HG03066 (cell line): ENCODE data around the gene ALG6.

Experiments used
- ATAC-seq: cut with Tn5 transposase; IDR thresholded peaks from one replicate; pipeline ENCODE4 v1.9.1; 2021; ENCODE audit warnings: low read depth; ENCODE audit not compliant: unreplicated experiment

Gene ALG6

DNA sequence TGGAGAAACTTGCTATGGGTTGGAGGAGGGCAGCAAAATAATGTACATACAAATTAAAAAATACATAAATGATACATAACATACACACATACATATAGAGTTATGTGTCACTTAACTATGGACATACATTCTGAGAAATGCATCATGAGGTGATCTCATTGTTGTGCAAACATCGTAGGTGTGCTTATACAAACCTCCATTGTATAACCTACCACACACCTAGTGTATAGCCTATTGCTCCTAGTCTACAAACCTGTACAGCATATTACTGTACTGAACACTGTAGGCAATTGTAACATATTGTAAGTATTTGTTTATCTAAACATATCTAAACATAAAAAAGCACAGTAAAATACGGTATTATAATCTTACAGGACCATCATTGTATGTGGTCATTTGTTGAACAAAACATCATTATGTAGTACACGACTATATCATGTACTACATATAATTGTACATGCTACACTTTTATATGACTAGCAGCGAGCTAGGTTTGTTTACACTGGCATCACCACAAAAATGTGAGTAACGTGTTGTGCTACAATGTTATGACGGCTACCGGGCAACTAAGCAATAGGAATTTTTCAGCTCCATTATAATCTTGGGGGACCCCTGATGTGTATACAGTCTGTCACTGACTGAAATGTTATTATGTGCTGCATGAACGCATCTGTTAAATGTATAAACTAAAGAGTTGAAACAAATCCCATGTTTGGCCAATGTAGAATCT, 120.1 kb downstream of the ALG6 start:
- ATAC-seq, result no peak
